DOHH2 (cell line): ENCODE data around the gene VAV2.

ENCODE experiments used
- H3F3A ChIP-seq: fragments of 200-600 bp; sonication (generic), shearing (Covaris generic); 2 replicates; pipeline ENCODE4 v1.6.0; 2016; ENCODE audit warnings: antibody characterized with exemption, mild to moderate bottlenecking; ENCODE audit not compliant: control insufficient read depth, insufficient read depth
- H3K27ac ChIP-seq: fragments of 200-600 bp; sonication (generic); 2 replicates; pipeline ENCODE4 v1.5.1; 2014; ENCODE audit warnings: low read depth, mild to moderate bottlenecking, low read length, moderate library complexity
- H3K27me3 ChIP-seq: fragments of 200-600 bp; sonication (generic); 2 replicates; pipeline ENCODE4 v1.6.1; 2014; ENCODE audit warnings: mild to moderate bottlenecking, low read length, mixed read lengths; ENCODE audit not compliant: control insufficient read depth
- H3K36me3 ChIP-seq: fragments of 200-600 bp; sonication (generic); 2 replicates; pipeline ENCODE4 v1.6.1; 2014; ENCODE audit warnings: mild to moderate bottlenecking, low read length, moderate library complexity, mixed read lengths; ENCODE audit not compliant: control insufficient read depth
- H3K4me1 ChIP-seq: fragments of 200-600 bp; sonication (generic); 2 replicates; pipeline ENCODE4 v1.6.1; 2014; ENCODE audit warnings: mild to moderate bottlenecking, low read length, mixed read lengths; ENCODE audit not compliant: control insufficient read depth
- H3K4me2 ChIP-seq: fragments of 200-600 bp; sonication (generic); 2 replicates; pipeline ENCODE4 v1.6.0; 2014; ENCODE audit warnings: mild to moderate bottlenecking, low read length, moderate library complexity
- H3K4me3 ChIP-seq: fragments of 200-600 bp; sonication (generic); 2 replicates; pipeline ENCODE4 v1.5.1; 2014; ENCODE audit warnings: mild to moderate bottlenecking, low read length, mixed read lengths
- H3K79me2 ChIP-seq: fragments of 200-600 bp; sonication (generic); 2 replicates; pipeline ENCODE4 v1.6.1; 2014; ENCODE audit warnings: mild to moderate bottlenecking, low read length, mixed read lengths; ENCODE audit not compliant: control insufficient read depth
- H3K9me2 ChIP-seq: fragments of 200-600 bp; sonication (generic); replicated peaks from 2 replicates; pipeline ENCODE4 v1.6.1; 2014; ENCODE audit warnings: mild to moderate bottlenecking, low read length, mixed read lengths; ENCODE audit not compliant: control insufficient read depth
- H3K9me3 ChIP-seq: fragments of 200-600 bp; sonication (generic); 2 replicates; pipeline ENCODE4 v1.6.1; 2014; ENCODE audit warnings: antibody characterized with exemption, low read length, mixed read lengths; ENCODE audit not compliant: control insufficient read depth, insufficient read depth
- H4K20me1 ChIP-seq: fragments of 200-600 bp; sonication (generic); 2 replicates; pipeline ENCODE4 v1.6.0; 2014; ENCODE audit warnings: low read depth, mild to moderate bottlenecking, antibody characterized with exemption, low read length, moderate library complexity; ENCODE audit not compliant: control insufficient read depth, insufficient read depth
- EZH2phosphoT487 ChIP-seq: fragments of 200-600 bp; sonication (generic); IDR thresholded peaks from 2 replicates; pipeline ENCODE4 v1.6.1; 2017; ENCODE audit warnings: borderline replicate concordance, mild to moderate bottlenecking, antibody characterized with exemption, low read length, moderate library complexity, mixed read lengths
- TF ChIP-seq, protein P1 (sequence below): fragments of 200-600 bp; sonication (generic); IDR thresholded peaks from one replicate; pipeline ENCODE4 v1.5.1; 2014; ENCODE audit warnings: antibody characterized with exemption, mild to moderate bottlenecking, low read depth, low read length; ENCODE audit not compliant: poor library complexity, severe bottlenecking

Gene VAV2

DNA sequence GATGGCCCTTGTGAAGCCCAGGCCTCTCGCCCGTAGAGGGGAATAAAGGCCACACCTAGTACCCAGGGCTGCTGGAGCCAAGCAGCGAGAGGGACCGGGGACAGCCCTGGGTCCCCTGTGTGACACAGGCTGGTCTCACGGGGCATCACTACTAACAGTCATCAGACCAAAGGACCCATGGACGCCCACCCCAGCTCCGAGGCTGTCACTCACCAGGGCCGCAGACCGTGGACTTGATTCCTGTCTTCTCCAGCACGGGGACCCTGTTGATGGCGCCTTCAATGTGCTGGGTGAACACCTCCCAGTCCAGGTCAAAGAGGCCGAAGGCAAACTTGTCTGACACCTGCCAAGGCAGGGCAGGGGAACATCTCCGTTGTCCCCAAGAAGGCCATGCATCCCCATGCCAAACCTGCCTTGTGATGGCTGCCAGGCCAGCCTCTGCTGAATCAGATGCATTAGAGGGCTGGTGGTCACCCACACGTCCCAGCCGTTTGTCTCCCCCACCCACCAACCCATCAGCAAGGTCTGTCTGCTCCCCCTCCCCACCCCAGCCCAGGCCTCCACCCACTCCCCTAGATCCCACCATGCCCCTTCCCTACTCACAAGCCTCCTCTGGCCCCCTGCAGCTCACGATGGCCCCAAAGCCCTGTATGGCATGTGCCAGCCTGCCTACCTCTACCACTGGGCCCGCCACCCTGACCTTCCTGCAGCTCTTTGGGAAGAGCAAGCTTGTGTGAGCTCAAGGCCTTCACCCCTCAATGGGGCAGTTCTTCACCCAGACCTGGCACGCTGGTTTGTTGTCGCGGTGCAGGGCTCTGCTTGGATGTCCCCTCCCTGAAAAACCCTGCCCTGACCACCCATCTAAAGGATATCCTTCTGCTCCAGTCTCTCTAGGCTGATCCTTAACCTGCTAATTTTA, 274.8 kb downstream of the VAV2 start:
- H3K4me2 ChIP-seq: no peak overlapping the region
- H3F3A ChIP-seq: no peaks in the 10 kb centered on the region
- H3K4me3 ChIP-seq: no peak overlapping the region
- no peaks in the 10 kb centered on the region for H3K36me3 ChIP-seq
- no peaks in the 10 kb centered on the region for H3K9me3 ChIP-seq
- H3K4me1 ChIP-seq: peaks cover 24% of the 10 kb centered on the region
- H4K20me1 ChIP-seq: no peaks in the 10 kb centered on the region
- no peaks in the 10 kb centered on the region for H3K79me2 ChIP-seq
- H3K9me2 ChIP-seq: no peaks in the 10 kb centered on the region
- no peak for TF ChIP-seq EZH2phosphoT487
- TF ChIP-seq, protein P1, sequence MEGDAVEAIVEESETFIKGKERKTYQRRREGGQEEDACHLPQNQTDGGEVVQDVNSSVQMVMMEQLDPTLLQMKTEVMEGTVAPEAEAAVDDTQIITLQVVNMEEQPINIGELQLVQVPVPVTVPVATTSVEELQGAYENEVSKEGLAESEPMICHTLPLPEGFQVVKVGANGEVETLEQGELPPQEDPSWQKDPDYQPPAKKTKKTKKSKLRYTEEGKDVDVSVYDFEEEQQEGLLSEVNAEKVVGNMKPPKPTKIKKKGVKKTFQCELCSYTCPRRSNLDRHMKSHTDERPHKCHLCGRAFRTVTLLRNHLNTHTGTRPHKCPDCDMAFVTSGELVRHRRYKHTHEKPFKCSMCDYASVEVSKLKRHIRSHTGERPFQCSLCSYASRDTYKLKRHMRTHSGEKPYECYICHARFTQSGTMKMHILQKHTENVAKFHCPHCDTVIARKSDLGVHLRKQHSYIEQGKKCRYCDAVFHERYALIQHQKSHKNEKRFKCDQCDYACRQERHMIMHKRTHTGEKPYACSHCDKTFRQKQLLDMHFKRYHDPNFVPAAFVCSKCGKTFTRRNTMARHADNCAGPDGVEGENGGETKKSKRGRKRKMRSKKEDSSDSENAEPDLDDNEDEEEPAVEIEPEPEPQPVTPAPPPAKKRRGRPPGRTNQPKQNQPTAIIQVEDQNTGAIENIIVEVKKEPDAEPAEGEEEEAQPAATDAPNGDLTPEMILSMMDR: no peak
- H3K27me3 ChIP-seq: peaks cover 5% of the 10 kb centered on the region
- H3K27ac ChIP-seq: no peak overlapping the region

- Histone ChIP-seq H3K4me2 (no peak overlapping the region), H3K27me3 (peaks cover 5% of the 10 kb centered on the region), H3K27ac (no peak overlapping the region), H3K4me1 (peaks cover 32% of the 10 kb centered on the region), H3K4me3 (no peak overlapping the region), H3K36me3 (no peaks in the 10 kb centered on the region), H3K79me2 (no peaks in the 10 kb centered on the region), H3F3A (no peaks in the 10 kb centered on the region), H3K9me2 (no peaks in the 10 kb centered on the region), H4K20me1 (no peaks in the 10 kb centered on the region), H3K9me3 (no peaks in the 10 kb centered on the region)
- TF ChIP-seq EZH2phosphoT487: no peak
- TF ChIP-seq, protein P1: no peak
Observed at GRCh38 chr9:133716564-133717112, 275.5 kb downstream of the VAV2 start.

GRCh38 chr9:133715866-133716563, 276.1 kb downstream of the VAV2 start:
- H3K4me3 ChIP-seq: no peak overlapping the region

More at GRCh38 chr9:133715866-133716563, 276.1 kb downstream of the VAV2 start:
- Histone ChIP-seq H4K20me1 (no peaks in the 10 kb centered on the region), H3K79me2 (no peaks in the 10 kb centered on the region), H3F3A (no peaks in the 10 kb centered on the region), H3K36me3 (no peaks in the 10 kb centered on the region), H3K4me2 (no peak overlapping the region), H3K27me3 (peaks cover 1% of the 10 kb centered on the region), H3K27ac (no peak overlapping the region), H3K4me1 (peaks cover 38% of the 10 kb centered on the region), H3K9me2 (no peaks in the 10 kb centered on the region), H3K9me3 (no peaks in the 10 kb centered on the region)
- TF ChIP-seq, protein P1: peak; percentile 92
- TF ChIP-seq EZH2phosphoT487: no peak
